ENCODE data around the gene EFS. TPM values are rescaled to one million over a fixed set of nuclear protein-coding genes. Genes with fewer than 3 reads are reported as not detected.

EFS gene
- total RNA-seq, 1 experiment from 2014 or later = 0.36 TPM

DNA sequence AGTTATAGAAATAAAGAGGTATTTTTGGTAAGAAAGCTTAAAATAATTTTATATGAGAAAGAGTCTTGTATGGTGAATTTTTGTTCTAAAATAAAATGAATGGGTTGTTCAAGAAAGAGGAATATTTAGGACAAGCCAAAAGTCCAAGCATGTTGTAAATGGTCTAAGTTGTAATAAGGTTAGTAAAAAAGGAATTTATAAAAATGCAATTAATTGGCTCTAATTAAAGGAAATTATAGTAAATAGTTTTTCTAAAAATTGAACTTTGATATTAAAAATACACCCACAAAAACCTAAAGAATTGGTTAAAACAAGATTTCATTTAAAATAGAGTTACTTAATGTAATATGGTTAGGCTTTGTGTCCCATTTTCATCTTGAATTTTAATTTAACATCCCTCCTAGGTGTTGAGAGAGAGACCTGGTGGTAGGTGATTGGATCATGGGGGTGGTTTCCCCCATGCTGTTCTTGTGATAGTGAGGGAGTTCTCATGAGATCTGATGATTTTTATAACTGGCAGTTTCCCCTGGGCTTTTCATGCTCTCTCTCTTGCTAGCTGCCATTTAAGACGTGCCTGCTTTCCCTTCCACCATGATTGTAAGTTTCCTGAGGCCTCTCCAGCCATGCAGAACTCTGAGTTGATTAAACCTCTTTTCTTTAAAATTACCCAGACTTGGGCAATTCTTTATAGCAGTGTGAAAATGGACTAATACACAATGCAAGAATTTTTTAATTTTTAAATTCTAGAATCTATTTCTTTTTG is 25.3 kb downstream of the EFS start:
- no peak for TF ChIP-seq EZH2phosphoT487 (IDR thresholded peaks at IDR 0.05; ENCODE audit: borderline replicate concordance, low read length)
- TF ChIP-seq, protein P1, sequence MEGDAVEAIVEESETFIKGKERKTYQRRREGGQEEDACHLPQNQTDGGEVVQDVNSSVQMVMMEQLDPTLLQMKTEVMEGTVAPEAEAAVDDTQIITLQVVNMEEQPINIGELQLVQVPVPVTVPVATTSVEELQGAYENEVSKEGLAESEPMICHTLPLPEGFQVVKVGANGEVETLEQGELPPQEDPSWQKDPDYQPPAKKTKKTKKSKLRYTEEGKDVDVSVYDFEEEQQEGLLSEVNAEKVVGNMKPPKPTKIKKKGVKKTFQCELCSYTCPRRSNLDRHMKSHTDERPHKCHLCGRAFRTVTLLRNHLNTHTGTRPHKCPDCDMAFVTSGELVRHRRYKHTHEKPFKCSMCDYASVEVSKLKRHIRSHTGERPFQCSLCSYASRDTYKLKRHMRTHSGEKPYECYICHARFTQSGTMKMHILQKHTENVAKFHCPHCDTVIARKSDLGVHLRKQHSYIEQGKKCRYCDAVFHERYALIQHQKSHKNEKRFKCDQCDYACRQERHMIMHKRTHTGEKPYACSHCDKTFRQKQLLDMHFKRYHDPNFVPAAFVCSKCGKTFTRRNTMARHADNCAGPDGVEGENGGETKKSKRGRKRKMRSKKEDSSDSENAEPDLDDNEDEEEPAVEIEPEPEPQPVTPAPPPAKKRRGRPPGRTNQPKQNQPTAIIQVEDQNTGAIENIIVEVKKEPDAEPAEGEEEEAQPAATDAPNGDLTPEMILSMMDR (conservative IDR thresholded peaks at IDR 0.05; ENCODE audit: low read depth, low read length) = no peak
- no peak for TF ChIP-seq EZH2 (IDR thresholded peaks at IDR 0.05; ENCODE audit: low read length, unreplicated experiment)
- Histone ChIP-seq H4K20me1 (ENCODE audit: low read length) (no peaks in the 10 kb centered on the region), H3K36me3 (ENCODE audit: low read depth, low read length) (no peaks in the 10 kb centered on the region), H2AFZ (ENCODE audit: low read length) (no peak overlapping the region), H3K9me2 (replicated peaks; ENCODE audit: low read length) (no peaks in the 10 kb centered on the region), H3K27me3 (ENCODE audit: low read length) (no peaks in the 10 kb centered on the region), H3K9ac (ENCODE audit: low read length) (no peak overlapping the region), H3K4me1 (ENCODE audit: insufficient read depth, low read length) (no peaks in the 10 kb centered on the region), H3K9me3 (ENCODE audit: low read length) (peaks cover 22% of the 10 kb centered on the region; the same call in 1 of the 2 replicates), H3K4me2 (ENCODE audit: low read length) (no peak overlapping the region), H3F3A (ENCODE audit: low read length, unreplicated experiment) (no peaks in the 10 kb centered on the region), H3K79me2 (ENCODE audit: low read length) (no peaks in the 10 kb centered on the region), H3K27ac (ENCODE audit: low read length) (no peak overlapping the region), H3K4me3 (ENCODE audit: low read length) (no peak overlapping the region)
- DNase-seq (no peak), ATAC-seq (no peak)
- CTCF ChIA-PET = interaction anchor here (0.7 kb wide), 1 partner anchor 34 kb away, joined by 3 read pairs; no protein-coding TSS in a partner anchor
- POLR2A ChIA-PET (ENCODE audit: unreplicated experiment) = no interaction called here
- no TSS peak for BruUV-seq (replicated peaks)
- intact Hi-C loops (cut with micrococcal nuclease) = no loop called here

GRCh38 chr14:23335623-23336022 is 29.3 kb downstream of the EFS start:
- Histone ChIP-seq H3K9ac (ENCODE audit: low read length) (no peak overlapping the region), H3K4me3 (ENCODE audit: low read length) (no peak overlapping the region), H3K4me2 (ENCODE audit: low read length) (no peak overlapping the region), H3K27ac (ENCODE audit: low read length) (no peak overlapping the region), H3K9me3 (ENCODE audit: low read length) (peaks cover 19% of the 10 kb centered on the region; the same call in 1 of the 2 replicates), H3F3A (ENCODE audit: low read length, unreplicated experiment) (no peaks in the 10 kb centered on the region), H2AFZ (ENCODE audit: low read length) (no peak overlapping the region), H3K27me3 (ENCODE audit: low read length) (no peaks in the 10 kb centered on the region; the same call in 1 of the 2 replicates), H4K20me1 (ENCODE audit: low read length) (no peaks in the 10 kb centered on the region), H3K36me3 (ENCODE audit: low read depth, low read length) (no peaks in the 10 kb centered on the region), H3K79me2 (ENCODE audit: low read length) (no peaks in the 10 kb centered on the region), H3K4me1 (ENCODE audit: insufficient read depth, low read length) (no peaks in the 10 kb centered on the region), H3K9me2 (replicated peaks; ENCODE audit: low read length) (no peaks in the 10 kb centered on the region)
- ATAC-seq (no peak), DNase-seq (no peak)
- no TSS peak for BruUV-seq (replicated peaks)
- intact Hi-C loops (cut with micrococcal nuclease) = no loop called here
- TF ChIP-seq, protein P1 (conservative IDR thresholded peaks at IDR 0.05; ENCODE audit: low read depth, low read length) = no peak
- TF ChIP-seq EZH2phosphoT487 (IDR thresholded peaks at IDR 0.05; ENCODE audit: borderline replicate concordance, low read length) (no peak), EZH2 (IDR thresholded peaks at IDR 0.05; ENCODE audit: low read length, unreplicated experiment) (no peak)
- ChIA-PET POLR2A (ENCODE audit: unreplicated experiment) (interaction anchor here (0.5 kb wide), 1 partner anchor 32 kb away, joined by 3 read pairs; no protein-coding TSS in a partner anchor), CTCF (no interaction called here)
